Kidney capillary endothelial cell (primary cell): ENCODE data around the gene FBXO42.

Experiments
- DNase-seq: peaks from one replicate; pipeline ENCODE4 v3.0.0-alpha.2; 2018; ENCODE audit warnings: low spot score

The FBXO42 gene

DNA sequence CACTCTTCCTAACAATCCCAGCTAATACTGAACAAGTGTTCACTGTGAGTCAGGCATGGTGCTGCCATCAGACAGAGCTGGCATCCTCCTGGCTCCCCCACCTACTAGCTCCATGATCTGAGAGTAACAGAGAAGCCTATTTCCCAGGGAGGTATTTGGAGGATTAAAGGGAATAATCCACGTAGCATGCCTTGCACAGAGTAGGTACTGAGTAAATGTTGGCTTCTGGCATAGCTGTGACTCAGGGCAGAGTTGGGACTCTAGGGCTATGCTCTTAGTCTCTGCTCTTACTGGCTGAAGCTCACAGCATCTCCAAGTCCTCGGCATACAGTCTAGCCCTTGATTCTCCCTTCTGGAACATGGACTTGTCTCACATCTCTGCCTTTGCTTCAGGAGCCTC lies 148.1 kb downstream of the FBXO42 start:
- DNase-seq = no peak

DNA sequence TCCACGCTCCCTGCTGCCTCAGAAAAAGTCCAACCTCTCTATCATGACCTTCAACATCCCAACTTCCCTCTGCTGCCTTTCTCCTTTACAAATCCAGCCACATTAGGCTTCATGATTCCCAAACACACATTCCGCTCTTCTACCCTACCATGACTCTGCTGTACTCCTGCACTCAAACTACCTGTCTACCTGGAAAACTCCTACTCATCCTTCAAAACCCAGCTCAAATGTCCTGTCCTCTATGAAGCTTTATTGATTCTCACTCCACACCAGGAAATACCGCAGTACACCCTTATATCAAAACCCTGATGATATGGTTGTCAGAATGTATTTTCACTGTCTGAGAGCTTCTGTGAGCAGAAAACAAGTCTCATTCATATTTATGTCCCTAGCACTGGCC lies 148.7 kb downstream of the FBXO42 start:
- no peak for DNase-seq

DNA sequence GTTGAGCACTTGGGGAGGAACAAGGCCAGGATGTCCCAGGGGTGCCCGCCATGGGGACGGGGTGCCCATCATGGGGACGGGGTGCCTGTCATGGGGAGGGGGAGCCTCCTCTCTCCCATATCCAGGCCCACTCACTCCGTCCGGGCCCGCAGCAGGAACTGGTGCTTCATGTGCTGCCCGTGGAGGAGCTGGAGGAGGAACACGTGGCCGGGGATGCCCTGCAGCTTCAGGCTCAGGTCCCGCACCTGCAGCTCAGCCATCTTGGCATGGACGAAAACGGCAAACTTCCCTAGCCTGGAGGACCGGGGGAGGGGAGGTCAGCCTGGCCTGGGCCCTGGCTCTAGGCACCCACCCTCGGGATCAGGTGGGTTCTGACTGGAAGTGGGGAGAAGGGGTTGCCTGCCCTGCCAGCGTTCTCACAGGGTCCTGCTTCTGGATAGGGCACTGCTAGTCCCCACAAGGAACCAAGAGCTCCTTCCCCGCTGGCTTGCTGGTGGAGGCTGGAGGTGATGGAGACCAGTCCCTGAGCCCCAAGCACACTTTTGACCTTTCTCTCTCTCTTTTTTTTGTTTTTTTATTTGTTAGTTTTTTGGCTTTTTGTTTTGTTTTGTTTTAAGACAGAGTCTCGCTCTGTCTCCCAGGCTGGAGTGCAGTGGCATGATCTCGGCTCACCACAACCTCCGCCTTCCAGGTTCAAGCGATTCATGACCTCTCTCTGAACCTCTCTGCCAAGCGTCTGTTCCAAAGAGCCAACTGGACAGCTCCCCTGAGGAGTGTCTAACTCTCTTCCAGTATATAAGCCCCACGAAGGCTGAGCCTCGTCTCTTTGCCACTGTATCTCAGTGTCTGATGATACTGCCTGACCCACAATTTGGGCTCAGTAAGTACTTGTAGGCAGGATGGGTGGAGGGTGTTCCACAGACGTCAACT lies 149.7 kb downstream of the FBXO42 start:
- no peak for DNase-seq

- no peak for DNase-seq
These were observed 152.6 kb downstream of the FBXO42 start for GRCh38 chr1:16199700-16200099.

DNA sequence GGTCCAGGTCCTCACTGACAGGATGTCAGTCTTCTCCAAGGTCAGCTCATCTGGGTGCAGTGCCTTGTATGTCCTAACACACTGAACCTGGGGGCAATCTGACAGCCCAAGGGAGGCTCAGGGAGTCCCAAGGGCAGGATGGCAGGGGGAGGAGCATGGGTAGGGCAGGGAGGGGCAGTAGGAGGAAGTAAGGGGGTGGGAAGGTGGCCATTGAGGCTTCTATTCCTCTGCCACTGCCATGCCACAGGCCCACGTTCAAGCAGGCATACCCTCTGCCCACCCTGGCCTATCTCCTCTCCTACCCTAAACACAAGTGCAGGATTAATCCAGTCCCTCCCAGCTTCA lies 153.2 kb downstream of the FBXO42 start:
- DNase-seq = no peak

GRCh38 chr1:16198444-16199156 lies 153.7 kb downstream of the FBXO42 start:
- no peak for DNase-seq

- no peak for DNase-seq
These were observed 155.4 kb downstream of the FBXO42 start for GRCh38 chr1:16196874-16197273.
